HG03520 (cell line): ENCODE data around the gene TLX1.
"Not testable (repeated sequence)": the region's sequence is repeated elsewhere in the genome, so short reads cannot be mapped to it uniquely, and the experiment has no call there.

Source experiments
- ATAC-seq: cut with Tn5 transposase; IDR thresholded peaks from one replicate; pipeline ENCODE4 v1.9.1; 2021; ENCODE audit warnings: mild to moderate bottlenecking, moderate library complexity; ENCODE audit not compliant: unreplicated experiment

The TLX1 gene

GRCh38 chr10:101146392-101147251 is 15.5 kb downstream of the TLX1 start:
- ATAC-seq = no peak

- no peak for ATAC-seq
These were observed 20.3 kb downstream of the TLX1 start for GRCh38 chr10:101151395-101151794.

GRCh38 chr10:101152316-101152715 is 21.2 kb downstream of the TLX1 start:
- no peak for ATAC-seq

GRCh38 chr10:101154506-101154905 is 23.4 kb downstream of the TLX1 start:
- not testable (repeated sequence) for ATAC-seq

GRCh38 chr10:101155896-101156295 is 24.8 kb downstream of the TLX1 start:
- ATAC-seq = no peak

GRCh38 chr10:101157756-101158458 is 26.8 kb downstream of the TLX1 start:
- no peak for ATAC-seq

- no peak for ATAC-seq
These were observed 27.5 kb downstream of the TLX1 start for GRCh38 chr10:101158459-101159058.

GRCh38 chr10:101161494-101162299 is 30.6 kb downstream of the TLX1 start:
- no peak for ATAC-seq

GRCh38 chr10:101162677-101163076 is 31.6 kb downstream of the TLX1 start:
- no peak for ATAC-seq

GRCh38 chr10:101164020-101164419 is 32.9 kb downstream of the TLX1 start:
- ATAC-seq = no peak

GRCh38 chr10:101165736-101166135 is 34.6 kb downstream of the TLX1 start:
- ATAC-seq = no peak

- no peak for ATAC-seq
These were observed 35.3 kb downstream of the TLX1 start for GRCh38 chr10:101166430-101166829.

- no peak for ATAC-seq
These were observed 41.6 kb downstream of the TLX1 start for GRCh38 chr10:101172741-101173140.

GRCh38 chr10:101174319-101174718 is 43.2 kb downstream of the TLX1 start:
- no peak for ATAC-seq

GRCh38 chr10:101176577-101176976 is 45.5 kb downstream of the TLX1 start:
- no peak for ATAC-seq

GRCh38 chr10:101182936-101183335 is 51.8 kb downstream of the TLX1 start:
- no peak for ATAC-seq

- ATAC-seq = no peak
These were observed 52.5 kb downstream of the TLX1 start for GRCh38 chr10:101183458-101184183.
